Stimulated activated CD8-positive, alpha-beta memory T cell treated with anti-CD3 and anti-CD28 coated beads, Interleukin-15, amount 100 ng/mL, for 24 hours (primary cell): Measurements from ENCODE around the gene PADI1.

ENCODE experiments used
- DNase-seq: peaks from one replicate; pipeline ENCODE4 v3.0.0-alpha.2; 2020; ENCODE audit warnings: low read depth

The PADI1 gene

GRCh38 chr1:17181781-17182464, 23.0 kb upstream of the PADI1 start:
- DNase-seq: no peak

GRCh38 chr1:17183388-17184160, 21.4 kb upstream of the PADI1 start:
- DNase-seq: no peak

GRCh38 chr1:17184161-17184665, 20.7 kb upstream of the PADI1 start:
- no peak for DNase-seq

GRCh38 chr1:17184822-17185484, 20.0 kb upstream of the PADI1 start:
- DNase-seq: no peak

- no peak for DNase-seq
Observed at GRCh38 chr1:17185485-17185860, 19.5 kb upstream of the PADI1 start.

- no peak for DNase-seq
Observed at GRCh38 chr1:17186216-17186909, 18.6 kb upstream of the PADI1 start.

GRCh38 chr1:17187051-17187450, 17.9 kb upstream of the PADI1 start:
- DNase-seq: no peak

GRCh38 chr1:17188217-17188616, 16.7 kb upstream of the PADI1 start:
- no peak for DNase-seq

- DNase-seq: no peak
Observed at GRCh38 chr1:17188889-17189631, 15.9 kb upstream of the PADI1 start.

GRCh38 chr1:17189632-17189990, 15.3 kb upstream of the PADI1 start:
- DNase-seq: no peak

- no peak for DNase-seq
Observed at GRCh38 chr1:17190010-17190995, 14.6 kb upstream of the PADI1 start.

GRCh38 chr1:17191990-17192242, 13.0 kb upstream of the PADI1 start:
- no peak for DNase-seq

- no peak for DNase-seq
Observed at GRCh38 chr1:17192394-17193221, 12.3 kb upstream of the PADI1 start.

- DNase-seq: no peak
Observed at GRCh38 chr1:17193222-17194132, 11.5 kb upstream of the PADI1 start.

- DNase-seq: no peak
Observed at GRCh38 chr1:17194133-17194475, 10.8 kb upstream of the PADI1 start.

GRCh38 chr1:17194615-17195528, 10.1 kb upstream of the PADI1 start:
- DNase-seq: no peak

- no peak for DNase-seq
Observed at GRCh38 chr1:17195731-17196130, 9.2 kb upstream of the PADI1 start.
